ENCODE measurements around the gene CDH15.
"Not testable (repeated sequence)": the region's sequence is repeated elsewhere in the genome, so short reads cannot be mapped to it uniquely, and the experiment has no call there.

CDH15 gene

DNA sequence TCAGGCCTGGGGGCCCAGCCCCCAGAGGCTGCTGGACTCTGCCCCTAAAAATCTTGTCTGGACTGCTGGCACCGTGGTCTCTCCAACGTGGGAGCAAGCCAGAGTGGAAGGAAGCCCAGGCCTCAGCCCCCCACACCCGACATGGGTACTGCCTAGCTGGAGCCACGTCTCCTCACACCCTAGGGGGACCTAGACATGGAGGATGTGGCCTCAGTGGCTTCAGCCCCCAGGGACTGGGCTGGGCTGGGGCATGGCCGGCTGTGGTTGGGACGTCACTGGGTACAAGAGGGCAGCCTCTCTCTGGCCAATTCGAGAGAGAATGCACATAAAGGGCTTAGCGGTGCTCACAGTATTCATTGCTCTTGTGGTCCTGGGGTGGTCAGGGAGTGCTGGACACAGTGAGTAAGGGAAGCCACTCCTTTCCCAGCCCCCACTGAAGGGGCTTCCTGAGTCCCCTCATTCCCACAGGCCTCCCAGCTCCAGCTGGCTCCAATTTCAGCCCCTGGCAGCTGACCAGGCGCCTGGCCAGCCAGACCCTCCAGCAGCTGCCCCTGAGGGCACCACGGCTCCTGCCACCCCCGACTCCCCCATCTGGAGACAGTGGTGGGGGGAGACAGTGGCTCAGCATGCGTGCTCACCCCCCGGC lies 1.1 kb downstream of the CDH15 start:
- no peak for DNase-seq (ENCODE audit: low read depth in 3 of 3)

GRCh38 chr16:89173174-89173921 lies 1.8 kb downstream of the CDH15 start:
- DNase-seq (ENCODE audit: low read depth in 3 of 3) = no peak

- DNase-seq (ENCODE audit: low read depth in 3 of 3) = no peak
Observed at GRCh38 chr16:89174055-89174827, 2.7 kb downstream of the CDH15 start.

DNA sequence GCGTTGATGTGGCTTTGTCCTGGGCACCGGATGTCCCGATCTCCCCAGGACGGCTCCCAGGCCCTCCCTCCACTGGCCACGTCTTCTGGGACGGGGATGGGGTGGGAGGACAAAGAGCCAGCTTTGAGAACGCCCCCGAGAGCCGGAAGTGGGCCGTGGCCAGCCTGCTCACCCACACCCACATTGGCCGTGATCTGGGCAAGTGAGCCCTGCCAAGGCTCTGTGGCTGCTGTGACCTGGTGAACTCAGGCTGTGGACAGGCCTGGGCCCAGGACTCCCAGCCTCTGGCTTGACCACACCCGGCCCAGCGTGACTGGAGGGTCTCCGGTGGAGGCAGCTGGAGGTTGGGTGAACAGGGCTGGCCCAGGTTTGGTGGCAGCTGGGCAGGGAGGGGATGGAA lies 3.3 kb downstream of the CDH15 start:
- DNase-seq (ENCODE audit: low read depth in 3 of 3) = no peak

GRCh38 chr16:89175280-89176146 lies 4.0 kb downstream of the CDH15 start:
- DNase-seq (ENCODE audit: low read depth in 3 of 3) = no peak

DNA sequence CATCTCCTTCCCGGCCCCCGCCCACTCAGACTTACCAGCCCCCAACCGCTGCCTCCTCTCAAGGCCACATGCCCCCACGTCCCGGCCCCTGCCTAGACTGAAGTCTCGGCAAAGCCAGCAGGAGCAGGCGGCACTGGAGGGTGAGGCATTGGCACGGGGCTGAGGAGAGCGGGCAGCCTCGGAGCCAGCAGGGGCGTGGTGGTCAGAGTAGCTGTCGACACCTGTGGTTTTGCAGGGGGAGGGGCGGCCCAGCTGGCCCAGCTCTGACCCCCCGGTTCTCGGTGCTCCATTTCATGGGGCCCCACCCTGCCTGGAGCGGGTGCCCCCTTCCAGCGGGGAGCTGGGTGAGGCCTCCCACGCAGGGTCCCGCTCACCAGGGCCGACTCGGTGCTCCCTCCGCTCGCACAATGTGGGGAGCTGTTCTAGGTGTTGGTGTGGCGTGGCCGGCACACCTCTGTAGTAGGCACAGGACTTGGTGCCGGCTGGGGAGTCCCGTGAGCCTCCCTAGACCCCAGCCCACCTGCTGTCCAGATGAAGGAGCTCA lies 4.7 kb downstream of the CDH15 start:
- no peak for DNase-seq (ENCODE audit: low read depth in 3 of 3)

GRCh38 chr16:89176717-89177116 lies 5.2 kb downstream of the CDH15 start:
- DNase-seq (ENCODE audit: low read depth in 3 of 3) = no peak

DNA sequence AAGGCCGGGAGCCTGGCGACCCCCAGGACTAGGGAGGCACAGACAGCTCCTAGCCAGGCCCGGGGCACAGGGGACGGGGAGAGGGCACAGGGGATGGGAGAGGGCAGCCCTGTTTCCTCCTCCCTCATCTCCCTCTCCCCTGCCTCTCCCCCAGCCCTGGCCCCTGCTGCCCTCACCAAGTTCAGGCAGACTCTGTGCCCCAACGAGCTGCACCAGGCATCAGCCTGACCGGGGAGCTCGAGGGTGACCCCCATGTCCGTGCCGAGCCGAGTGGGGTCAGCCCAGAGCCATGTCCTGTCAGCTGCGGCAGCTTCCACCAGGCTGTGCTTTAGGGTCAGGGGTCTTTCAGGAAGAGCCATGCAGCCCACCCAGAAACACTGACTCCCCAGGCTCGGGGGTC lies 6.0 kb downstream of the CDH15 start:
- no peak for DNase-seq (ENCODE audit: low read depth in 3 of 3)

DNA sequence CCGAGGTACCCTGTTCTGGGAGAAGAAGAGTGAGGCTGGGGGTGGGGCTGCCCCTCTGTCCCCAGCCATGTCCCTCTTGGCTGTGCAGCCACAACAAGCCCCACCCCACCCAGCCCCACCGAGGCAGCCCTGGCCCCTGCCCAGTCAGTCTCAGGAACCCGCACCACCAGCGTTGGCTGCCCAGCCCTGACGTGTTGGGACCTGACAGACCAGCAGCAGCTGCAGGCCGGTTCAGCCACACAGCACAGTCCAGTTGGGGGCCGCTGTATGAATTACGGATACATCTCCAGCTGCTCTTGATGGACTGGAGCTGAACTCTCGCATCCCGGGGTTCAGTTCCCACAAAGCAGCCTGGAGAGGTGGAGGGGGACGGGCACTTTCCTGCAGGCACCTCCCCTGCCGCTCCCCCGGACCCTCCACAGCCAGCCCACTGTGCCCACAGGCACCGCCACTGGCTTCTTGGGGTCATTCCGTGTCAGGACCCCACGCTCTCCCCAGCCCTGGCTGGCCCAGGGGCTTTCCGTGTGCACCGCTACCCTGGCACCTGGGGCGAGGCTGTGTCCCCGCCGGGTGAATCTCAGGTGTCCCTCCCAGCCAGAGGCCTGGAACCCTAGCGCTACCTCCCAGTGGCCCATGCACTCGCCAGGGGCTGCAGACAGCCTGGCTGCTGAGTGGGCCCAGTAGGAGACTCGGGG lies 7.1 kb downstream of the CDH15 start:
- DNase-seq (ENCODE audit: low read depth in 3 of 3) = no peak

DNA sequence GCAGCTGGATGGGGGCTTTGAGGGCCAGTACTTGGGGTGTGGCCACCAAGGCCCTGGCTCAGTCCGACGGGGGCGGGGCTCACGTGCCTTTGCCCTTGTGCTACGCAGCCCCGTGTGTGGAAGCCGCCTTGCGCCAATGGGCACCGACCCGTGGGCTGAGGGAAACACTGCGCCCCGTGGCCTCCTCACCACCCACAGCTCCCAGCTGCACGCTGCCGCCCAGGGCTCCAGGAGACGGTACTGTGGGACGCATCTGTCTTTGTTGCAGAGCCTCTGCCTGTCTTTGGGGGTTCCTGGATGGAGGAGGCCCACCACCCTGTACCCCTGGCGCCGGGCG lies 7.6 kb downstream of the CDH15 start:
- DNase-seq (ENCODE audit: low read depth in 3 of 3) = no peak

DNA sequence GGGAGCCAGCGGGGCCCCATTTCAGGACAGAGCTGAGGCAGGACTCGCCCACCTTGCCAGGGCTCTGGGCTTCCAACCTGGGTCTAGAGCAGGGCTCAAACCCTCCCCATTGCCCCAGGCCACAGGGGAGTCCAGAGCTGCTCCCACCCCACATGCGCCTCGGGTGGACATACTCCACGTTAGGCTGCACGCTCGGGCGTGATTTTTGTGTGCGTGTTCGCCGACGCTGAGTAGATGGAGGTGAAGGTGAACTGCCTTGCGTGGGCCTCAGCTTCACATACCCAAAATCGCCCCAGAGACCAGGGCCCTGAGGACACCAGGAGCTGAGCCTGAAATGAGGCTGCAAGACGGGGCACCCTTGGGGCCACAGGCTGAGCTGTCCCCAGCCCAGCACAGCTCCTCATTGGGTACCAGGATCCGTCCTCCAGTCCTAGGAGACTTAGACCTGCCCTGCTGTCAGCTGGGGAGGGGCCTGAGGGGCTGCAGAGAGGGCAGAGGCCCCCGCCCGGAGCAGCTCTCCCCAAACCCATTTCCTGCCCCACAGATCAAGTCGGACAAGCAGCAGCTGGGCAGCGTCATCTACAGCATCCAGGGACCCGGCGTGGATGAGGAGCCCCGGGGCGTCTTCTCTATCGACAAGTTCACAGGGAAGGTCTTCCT lies 8.2 kb downstream of the CDH15 start:
- no peak for DNase-seq (ENCODE audit: low read depth in 3 of 3)

DNA sequence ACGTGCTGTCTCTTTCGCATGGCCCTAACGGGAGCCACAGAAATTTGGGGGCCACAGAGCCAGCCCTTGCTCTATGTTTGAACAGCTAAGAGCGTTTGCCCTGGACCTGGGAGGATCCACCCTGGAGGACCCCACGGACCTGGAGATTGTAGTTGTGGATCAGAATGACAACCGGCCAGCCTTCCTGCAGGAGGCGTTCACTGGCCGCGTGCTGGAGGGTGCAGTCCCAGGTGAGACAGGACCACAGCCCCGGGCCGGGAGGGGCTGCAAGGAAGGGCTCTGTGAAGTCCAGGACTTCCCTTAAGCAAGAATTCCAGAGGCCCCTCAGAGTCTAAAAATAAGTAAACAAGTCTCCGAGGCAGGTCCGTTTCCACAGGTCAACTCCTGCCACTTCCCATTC lies 11.9 kb downstream of the CDH15 start:
- no peak for DNase-seq (ENCODE audit: low read depth in 3 of 3)

- DNase-seq (ENCODE audit: low read depth in 3 of 3) = no peak
Observed at GRCh38 chr16:89183975-89184676, 12.6 kb downstream of the CDH15 start.

DNA sequence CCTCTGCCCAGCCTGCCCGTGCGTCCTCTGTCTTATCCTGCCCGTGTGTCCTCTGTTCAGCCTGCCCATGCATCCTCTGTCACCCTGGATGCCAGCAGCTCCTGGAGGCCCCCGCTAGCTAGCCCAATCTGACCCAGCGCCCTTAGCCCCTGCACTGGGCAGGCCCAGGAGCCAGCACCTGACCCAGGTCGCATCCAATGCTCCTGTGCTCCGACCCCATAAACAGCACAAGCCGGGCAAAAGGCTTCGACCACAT lies 13.1 kb downstream of the CDH15 start:
- DNase-seq (ENCODE audit: low read depth in 3 of 3) = no peak

GRCh38 chr16:89184933-89185794 lies 13.6 kb downstream of the CDH15 start:
- DNase-seq (ENCODE audit: low read depth in 3 of 3) = no peak

DNA sequence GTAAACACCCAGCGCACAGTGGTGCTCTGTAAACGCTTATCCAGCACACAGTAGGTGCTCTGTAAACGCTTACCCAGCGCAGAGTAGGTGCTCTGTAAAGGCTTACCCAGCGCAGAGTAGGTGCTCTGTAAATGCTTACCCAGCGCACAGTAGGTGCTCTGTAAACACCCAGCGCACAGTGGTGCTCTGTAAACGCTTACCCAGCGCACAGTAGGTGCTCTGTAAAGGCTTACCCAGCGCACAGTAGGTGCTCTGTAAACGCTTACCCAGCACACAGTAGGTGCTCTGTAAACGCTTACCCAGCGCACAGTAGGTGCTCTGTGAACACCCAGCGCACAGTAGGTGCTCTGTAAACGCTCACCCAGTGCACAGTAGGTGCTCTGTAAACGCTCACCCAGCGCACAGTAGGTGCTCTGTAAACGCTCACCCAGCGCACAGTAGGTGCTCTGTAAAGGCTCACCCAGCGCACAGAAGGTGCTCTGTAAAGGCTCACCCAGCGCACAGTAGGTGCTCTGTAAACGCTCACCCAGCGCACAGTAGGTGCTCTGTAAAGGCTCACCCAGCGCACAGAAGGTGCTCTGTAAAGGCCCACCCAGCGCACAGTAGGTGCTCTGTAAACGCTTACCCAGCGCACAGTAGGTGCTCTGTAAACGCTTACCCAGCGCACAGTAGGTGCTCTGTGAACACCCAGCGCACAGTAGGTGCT lies 14.5 kb downstream of the CDH15 start:
- DNase-seq (ENCODE audit: low read depth in 3 of 3) = not testable (repeated sequence)

DNA sequence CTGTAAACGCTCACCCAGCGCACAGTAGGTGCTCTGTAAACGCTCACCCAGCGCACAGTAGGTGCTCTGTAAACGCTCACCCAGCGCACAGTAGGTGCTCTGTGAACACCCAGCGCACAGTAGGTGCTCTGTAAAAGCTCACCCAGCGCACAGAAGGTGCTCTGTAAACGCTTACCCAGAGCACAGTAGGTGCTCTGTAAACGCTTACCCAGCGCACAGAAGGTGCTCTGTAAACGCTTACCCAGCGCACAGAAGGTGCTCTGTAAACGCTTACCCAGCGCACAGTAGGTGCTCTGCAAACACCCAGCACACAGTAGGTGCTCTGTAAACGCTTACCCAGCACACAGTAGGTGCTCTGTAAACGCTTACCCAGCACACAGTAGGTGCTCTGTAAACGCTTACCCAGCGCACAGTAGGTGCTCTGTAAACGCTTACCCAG lies 15.1 kb downstream of the CDH15 start:
- DNase-seq (ENCODE audit: low read depth in 3 of 3) = not testable (repeated sequence)

- DNase-seq (ENCODE audit: low read depth in 3 of 3) = peak in 1 of 3 donors; percentile 16
Observed at GRCh38 chr16:89187032-89187769, 15.7 kb downstream of the CDH15 start.
